Neural progenitor cell (in vitro differentiated cells): ENCODE results near the gene TBC1D13. TPM values are rescaled to one million over a fixed set of nuclear protein-coding genes. Genes with fewer than 3 reads are reported as not detected.

Source experiments
- DNase-seq: peaks from one replicate; pipeline ENCODE4 v3.0.0-alpha.2; 2016; ENCODE audit warnings: low spot score
- H2AFZ ChIP-seq: fragments of 200-600 bp; sonication (generic); replicated peaks from 2 replicates; pipeline ENCODE4 v1.6.1; 2016; ENCODE audit warnings: antibody characterized with exemption
- H3F3A ChIP-seq: fragments of 200-600 bp; sonication (generic); 2 replicates; pipeline ENCODE4 v1.6.1; 2016; ENCODE audit warnings: antibody characterized with exemption, low read depth
- H3K27ac ChIP-seq: fragments of 200-600 bp; sonication (generic); 2 replicates; pipeline ENCODE4 v1.5.1; 2016; ENCODE audit warnings: mild to moderate bottlenecking
- H3K27me3 ChIP-seq: fragments of 200-600 bp; sonication (generic); 2 replicates; pipeline ENCODE4 v1.6.1; 2016; ENCODE audit warnings: mild to moderate bottlenecking, moderate library complexity
- H3K36me3 ChIP-seq: fragments of 200-600 bp; sonication (generic); 2 replicates; pipeline ENCODE4 v1.5.1; 2016
- H3K4me1 ChIP-seq: fragments of 200-600 bp; sonication (generic); 2 replicates; pipeline ENCODE4 v1.6.1; 2016; ENCODE audit warnings: mixed run types
- H3K4me2 ChIP-seq: fragments of 200-600 bp; sonication (generic); 2 replicates; pipeline ENCODE4 v1.6.1; 2016
- H3K4me3 ChIP-seq: fragments of 200-600 bp; sonication (generic); 2 replicates; pipeline ENCODE4 v1.5.1; 2016
- H3K79me2 ChIP-seq: fragments of 200-600 bp; sonication (generic); 2 replicates; pipeline ENCODE4 v1.6.1; 2016; ENCODE audit warnings: low read depth
- H3K9ac ChIP-seq: fragments of 200-600 bp; sonication (generic); 2 replicates; pipeline ENCODE4 v1.6.1; 2016
- H3K9me3 ChIP-seq: fragments of 200-600 bp; sonication (generic); 2 replicates; pipeline ENCODE4 v1.5.1; 2016; ENCODE audit warnings: low read depth
- H4K20me1 ChIP-seq: fragments of 200-600 bp; sonication (generic); 2 replicates; pipeline ENCODE4 v1.6.1; 2016; ENCODE audit warnings: low read depth
- H3K27ac Mint-ChIP-seq: 3 replicates; pipeline ENCODE4 v1.8.0; 2021; ENCODE audit warnings: mixed read lengths
- H3K27me3 Mint-ChIP-seq: 2 replicates; pipeline ENCODE4 v1.8.0; 2022; ENCODE audit warnings: low read depth, mild to moderate bottlenecking, inconsistent platforms, moderate library complexity, mixed read lengths; ENCODE audit not compliant: insufficient read depth
- H3K36me3 Mint-ChIP-seq: 3 replicates; pipeline ENCODE4 v1.8.0; 2021; ENCODE audit warnings: mixed read lengths
- H3K4me1 Mint-ChIP-seq: 3 replicates; pipeline ENCODE4 v1.8.0; 2021; ENCODE audit warnings: mixed read lengths
- H3K4me3 Mint-ChIP-seq: 3 replicates; pipeline ENCODE4 v1.8.0; 2021; ENCODE audit warnings: mild to moderate bottlenecking, moderate library complexity, mixed read lengths
- H3K9me3 Mint-ChIP-seq: 3 replicates; pipeline ENCODE4 v1.8.0; 2020; ENCODE audit warnings: mixed read lengths
- EZH2 ChIP-seq: fragments of 200-600 bp; sonication (generic); IDR thresholded peaks from 2 replicates; pipeline ENCODE4 v1.6.1; 2017; ENCODE audit warnings: antibody characterized with exemption, mild to moderate bottlenecking, moderate library complexity
- EZH2phosphoT487 ChIP-seq: fragments of 200-600 bp; sonication (generic); IDR thresholded peaks from 2 replicates; pipeline ENCODE4 v1.6.1; 2017; ENCODE audit warnings: antibody characterized with exemption
- total RNA-seq: library from RNA; depleted of rRNA; stranded (reverse); fragments of >200 nt; gene quantifications from 2 replicates; pipeline ENCODE4 v1.2.3, GENCODE V29; 2015; ENCODE audit warnings: low replicate concordance
- TF ChIP-seq, protein P1 (sequence below): fragments of 200-600 bp; sonication (generic); IDR thresholded peaks from 2 replicates; pipeline ENCODE4 v1.5.1; 2017; ENCODE audit warnings: antibody characterized with exemption, mild to moderate bottlenecking

The TBC1D13 gene
- total RNA-seq, 1 donor from 2014 or later: 19.0 TPM

DNA sequence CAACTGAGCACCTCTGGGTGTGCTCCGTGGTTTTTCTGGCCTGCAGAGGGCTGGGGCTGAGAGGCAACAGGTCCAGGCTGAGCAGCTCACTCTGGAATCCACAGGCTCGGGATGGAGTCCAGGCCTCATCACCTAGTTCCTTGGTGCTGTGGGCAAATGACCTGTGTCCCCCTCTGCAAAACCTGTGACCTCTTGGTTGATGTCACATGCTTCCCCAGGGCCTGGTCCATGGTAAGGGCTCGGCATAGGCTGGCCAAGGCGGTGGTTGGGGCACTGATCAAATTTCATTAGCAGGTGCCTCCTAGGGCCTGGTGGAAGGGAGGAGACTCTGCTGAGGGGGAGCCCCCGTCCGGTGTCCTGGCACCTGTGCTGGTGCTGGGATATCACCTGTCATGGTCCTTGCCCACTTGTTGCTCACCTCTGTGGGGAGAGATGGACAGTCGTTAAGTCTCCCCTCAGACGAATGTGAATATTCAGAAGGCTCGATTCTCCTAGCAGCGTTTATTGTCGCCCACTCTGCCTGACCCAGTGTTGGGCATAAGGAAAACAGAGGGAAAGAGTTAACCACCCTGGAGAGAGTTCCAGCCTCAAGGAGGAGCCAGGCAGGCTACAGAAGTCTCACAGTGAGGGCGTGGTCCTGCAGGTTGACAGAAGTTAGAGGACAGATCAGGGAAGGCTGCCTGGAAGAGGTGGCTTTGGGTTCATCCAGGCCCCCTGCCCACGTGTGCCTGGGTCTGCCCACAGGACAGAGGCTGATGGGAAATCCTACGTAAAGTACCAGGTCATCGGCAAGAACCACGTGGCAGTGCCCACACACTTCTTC is 34.7 kb downstream of the TBC1D13 start:
- Mint-ChIP-seq H3K9me3 (no peaks in the 10 kb centered on the region), H3K27me3 (peaks cover 2% of the 10 kb centered on the region), H3K4me1 (peaks cover 14% of the 10 kb centered on the region), H3K4me3 (no peak overlapping the region), H3K27ac (no peak overlapping the region), H3K36me3 (peaks cover 5% of the 10 kb centered on the region)
- Histone ChIP-seq H3K9ac (no peak overlapping the region), H2AFZ (no peak overlapping the region), H3F3A (peaks cover 16% of the 10 kb centered on the region), H3K36me3 (no peaks in the 10 kb centered on the region), H3K4me1 (peaks cover 7% of the 10 kb centered on the region), H4K20me1 (peaks cover 31% of the 10 kb centered on the region), H3K4me3 (no peak overlapping the region), H3K79me2 (no peaks in the 10 kb centered on the region), H3K4me2 (no peak overlapping the region), H3K27me3 (peaks cover 11% of the 10 kb centered on the region), H3K27ac (no peak overlapping the region), H3K9me3 (no peaks in the 10 kb centered on the region)
- DNase-seq: no peak
- TF ChIP-seq, protein P1, sequence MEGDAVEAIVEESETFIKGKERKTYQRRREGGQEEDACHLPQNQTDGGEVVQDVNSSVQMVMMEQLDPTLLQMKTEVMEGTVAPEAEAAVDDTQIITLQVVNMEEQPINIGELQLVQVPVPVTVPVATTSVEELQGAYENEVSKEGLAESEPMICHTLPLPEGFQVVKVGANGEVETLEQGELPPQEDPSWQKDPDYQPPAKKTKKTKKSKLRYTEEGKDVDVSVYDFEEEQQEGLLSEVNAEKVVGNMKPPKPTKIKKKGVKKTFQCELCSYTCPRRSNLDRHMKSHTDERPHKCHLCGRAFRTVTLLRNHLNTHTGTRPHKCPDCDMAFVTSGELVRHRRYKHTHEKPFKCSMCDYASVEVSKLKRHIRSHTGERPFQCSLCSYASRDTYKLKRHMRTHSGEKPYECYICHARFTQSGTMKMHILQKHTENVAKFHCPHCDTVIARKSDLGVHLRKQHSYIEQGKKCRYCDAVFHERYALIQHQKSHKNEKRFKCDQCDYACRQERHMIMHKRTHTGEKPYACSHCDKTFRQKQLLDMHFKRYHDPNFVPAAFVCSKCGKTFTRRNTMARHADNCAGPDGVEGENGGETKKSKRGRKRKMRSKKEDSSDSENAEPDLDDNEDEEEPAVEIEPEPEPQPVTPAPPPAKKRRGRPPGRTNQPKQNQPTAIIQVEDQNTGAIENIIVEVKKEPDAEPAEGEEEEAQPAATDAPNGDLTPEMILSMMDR: no peak
- TF ChIP-seq EZH2phosphoT487 (no peak), EZH2 (no peak)

- no peaks in the 10 kb centered on the region for H3K79me2 ChIP-seq
- H3K4me3 ChIP-seq: no peak overlapping the region
- H3K4me3 Mint-ChIP-seq: no peak overlapping the region
- H3K27me3 Mint-ChIP-seq: peaks cover 3% of the 10 kb centered on the region
- no peaks in the 10 kb centered on the region for H3K9me3 Mint-ChIP-seq
- no peak overlapping the region for H3K9ac ChIP-seq
- H3K27ac Mint-ChIP-seq: no peak overlapping the region
- H3K27me3 ChIP-seq: peaks cover 11% of the 10 kb centered on the region
- no peak overlapping the region for H3K27ac ChIP-seq
- H3K4me2 ChIP-seq: no peak overlapping the region
- H3K36me3 Mint-ChIP-seq: peaks cover 5% of the 10 kb centered on the region
- H3K4me1 ChIP-seq: peaks cover 7% of the 10 kb centered on the region
- TF ChIP-seq, protein P1: no peak
- no peak for TF ChIP-seq EZH2phosphoT487
- no peaks in the 10 kb centered on the region for H3K9me3 ChIP-seq
- H3F3A ChIP-seq: peaks cover 16% of the 10 kb centered on the region
- H4K20me1 ChIP-seq: peaks cover 31% of the 10 kb centered on the region
- H3K4me1 Mint-ChIP-seq: peaks cover 12% of the 10 kb centered on the region
- no peak for DNase-seq
- no peaks in the 10 kb centered on the region for H3K36me3 ChIP-seq
- H2AFZ ChIP-seq: no peak overlapping the region
These were observed 35.5 kb downstream of the TBC1D13 start for GRCh38 chr9:128822407-128823042.

GRCh38 chr9:128823362-128823902 is 36.4 kb downstream of the TBC1D13 start:
- Histone ChIP-seq H2AFZ (no peak overlapping the region), H3K27me3 (peaks cover 11% of the 10 kb centered on the region), H4K20me1 (peaks cover 31% of the 10 kb centered on the region), H3K4me3 (no peak overlapping the region), H3F3A (peaks cover 16% of the 10 kb centered on the region), H3K9ac (no peak overlapping the region), H3K27ac (no peak overlapping the region), H3K4me2 (no peak overlapping the region), H3K79me2 (peaks cover 9% of the 10 kb centered on the region), H3K9me3 (no peaks in the 10 kb centered on the region), H3K36me3 (no peaks in the 10 kb centered on the region), H3K4me1 (peaks cover 7% of the 10 kb centered on the region)
- H3K36me3 Mint-ChIP-seq: peaks cover 6% of the 10 kb centered on the region
- peaks cover 12% of the 10 kb centered on the region for H3K4me1 Mint-ChIP-seq
- no peaks in the 10 kb centered on the region for H3K9me3 Mint-ChIP-seq
- H3K4me3 Mint-ChIP-seq: no peak overlapping the region
- TF ChIP-seq, protein P1: no peak
- TF ChIP-seq EZH2phosphoT487 (no peak), EZH2 (no peak)
- no peak for DNase-seq
- peaks cover 2% of the 10 kb centered on the region for H3K27me3 Mint-ChIP-seq
- no peak overlapping the region for H3K27ac Mint-ChIP-seq
